Tibial nerve (tissue), 4 donors: Measurements from ENCODE around the gene RAB11FIP4. TPM values are rescaled to one million over a fixed set of nuclear protein-coding genes. Genes with fewer than 3 reads are reported as not detected.
A peak's percentile ranks its signal among the peaks of the same experiment; 100 is the strongest.

Source experiments
- DNase-seq, 2 donors: peaks; one replicate each; pipeline ENCODE4 v3.0.0-alpha.2; 2019; ENCODE audit warnings: low spot score in 2 of 2
- H3K27ac ChIP-seq, 4 donors: fragments of 200-600 bp; sonication (generic) in 3 of 4; one replicate each; pipeline ENCODE4 v1.5.1; 2017 to 2019; ENCODE audit warnings: mild to moderate bottlenecking in 1 of 4
- H3K27me3 ChIP-seq, 2 donors: fragments of 200-600 bp; sonication (generic) in 1 of 2; one replicate each; pipeline versions ENCODE4 v1.5.1 to v1.6.0; 2017 to 2019
- H3K36me3 ChIP-seq, 3 donors: fragments of 200-600 bp; sonication (generic); one replicate each; pipeline ENCODE4 v1.5.1; 2018 to 2019
- H3K4me1 ChIP-seq, 4 donors: fragments of 200-600 bp; sonication (generic) in 3 of 4; one replicate each; pipeline ENCODE4 v1.5.1; 2017 to 2019
- H3K4me3 ChIP-seq, 4 donors: fragments of 200-600 bp; sonication (generic) in 3 of 4; one replicate each; pipeline ENCODE4 v1.5.1; 2017 to 2019; ENCODE audit warnings: mild to moderate bottlenecking in 1 of 4, moderate library complexity in 1 of 4
- H3K9me3 ChIP-seq, 4 donors: fragments of 200-600 bp; sonication (generic) in 3 of 4; one replicate each; pipeline ENCODE4 v1.5.1; 2017 to 2019
- CTCF ChIP-seq, 5 experiments: fragments of 200-600 bp in 3 of 5; fragments of 450-650 bp in 2 of 5; sonication (generic) in 3 of 5; IDR thresholded peaks; one replicate each; pipeline ENCODE4 v1.5.1; 2016 to 2019; ENCODE audit warnings: antibody characterized with exemption in 5 of 5, mild to moderate bottlenecking in 3 of 5, moderate library complexity in 2 of 5
- EP300 ChIP-seq, 2 donors: sonication (generic); formaldehyde crosslinking; IDR thresholded peaks; one replicate each; pipeline ENCODE4 v1.6.1; 2017; ENCODE audit warnings: antibody characterized with exemption in 2 of 2, mild to moderate bottlenecking in 1 of 2
- POLR2A ChIP-seq, 2 donors: fragments of 450-650 bp; IDR thresholded peaks; one replicate each; pipeline ENCODE4 v1.6.1; 2017; ENCODE audit warnings: antibody characterized with exemption in 2 of 2, mild to moderate bottlenecking in 2 of 2, moderate library complexity in 2 of 2
- WGBS, 2 donors: methylation state at CpG; one replicate each; pipeline ENCODE4 v1.1.5; 2018; 5-methylcytosine and 5-hydroxymethylcytosine counted together
- total RNA-seq, 4 donors: library from RNA; depleted of rRNA; stranded (reverse); fragments of >200 nt; gene quantifications; one replicate each; pipeline ENCODE4 v1.1.0, GENCODE V29; 2016

The RAB11FIP4 gene
- total RNA-seq, 4 donors from 2014 or later = 2.7 to 6.9 (median 4.1) TPM

GRCh38 chr17:31388351-31388750 lies 3.1 kb upstream of the RAB11FIP4 start:
- Histone ChIP-seq H3K36me3 (no peaks in the 10 kb centered on the region), H3K4me1 (peaks cover 0 to 22% (median 11%) of the 10 kb centered on the region in 4 donors), H3K27me3 (peaks cover 0 to 32% of the 10 kb centered on the region in 2 donors), H3K27ac (no peak overlapping the region), H3K4me3 (no peak overlapping the region), H3K9me3 (no peaks in the 10 kb centered on the region)
- DNase-seq = no peak
- WGBS, 2 donors = 77 to 79% methylated on average over 2 of the region's 2 CpGs
- TF ChIP-seq POLR2A (IDR thresholded peaks at IDR 0.05) (no peak), CTCF (IDR thresholded peaks at IDR 0.05) (no peak), EP300 (IDR thresholded peaks at IDR 0.05) (no peak)

DNA sequence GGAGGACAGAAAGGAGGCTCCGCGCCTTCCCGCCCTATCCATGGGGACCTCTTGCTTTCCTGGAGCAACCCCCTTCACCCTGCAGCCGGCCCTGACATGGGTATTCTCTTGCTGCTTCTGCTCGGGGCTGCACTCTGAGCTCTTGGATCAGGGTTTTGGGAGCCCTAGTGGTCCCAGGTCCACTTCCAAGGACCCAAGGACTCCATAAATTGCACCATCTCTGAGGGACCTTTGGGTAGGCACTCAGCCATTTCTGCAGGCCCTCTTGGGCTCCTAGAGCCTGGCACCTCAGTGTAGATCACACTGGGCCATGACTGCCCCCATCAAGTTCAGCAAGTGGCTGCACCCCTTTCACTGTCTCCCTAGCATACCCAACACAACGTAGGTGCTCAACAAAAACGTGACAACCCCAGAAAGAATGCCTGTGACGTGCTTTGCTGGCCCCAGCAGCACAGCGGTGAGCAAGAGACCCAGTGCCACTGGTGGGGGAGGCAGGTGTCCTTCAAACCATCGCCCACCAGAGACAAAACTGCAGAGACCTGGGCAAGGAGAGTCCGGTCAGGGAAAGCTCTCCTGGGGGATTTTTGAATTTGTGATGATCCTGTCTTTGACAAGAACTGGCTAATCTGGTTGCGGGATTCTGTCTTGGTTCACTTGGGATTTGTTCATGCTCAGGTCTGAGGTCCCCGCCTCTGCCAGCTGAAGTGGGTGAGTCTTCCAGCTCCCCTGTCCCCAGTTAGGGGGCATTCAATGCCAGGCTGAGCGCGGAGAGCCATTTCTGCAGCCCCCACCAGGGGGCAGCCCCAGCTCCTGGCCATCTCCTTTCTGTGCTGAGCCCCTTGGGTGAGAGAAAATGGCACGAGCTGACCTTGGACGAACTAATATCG lies 2.5 kb upstream of the RAB11FIP4 start:
- no peak overlapping the region for H3K27ac ChIP-seq
- 52 to 57% methylated on average over 18 of the region's 18 CpGs for WGBS, 2 donors
- H3K9me3 ChIP-seq = no peaks in the 10 kb centered on the region
- TF ChIP-seq CTCF (IDR thresholded peaks at IDR 0.05) = peak; percentile 31 to 67 (median 61)
- TF ChIP-seq POLR2A (IDR thresholded peaks at IDR 0.05) = no peak
- TF ChIP-seq EP300 (IDR thresholded peaks at IDR 0.05) = no peak
- H3K36me3 ChIP-seq = no peaks in the 10 kb centered on the region
- no peak overlapping the region for H3K4me3 ChIP-seq
- H3K4me1 ChIP-seq = peaks cover 0 to 22% (median 11%) of the 10 kb centered on the region in 4 donors
- peaks cover 0 to 39% of the 10 kb centered on the region in 2 donors for H3K27me3 ChIP-seq
- DNase-seq = no peak

GRCh38 chr17:31389657-31390381 lies 1.7 kb upstream of the RAB11FIP4 start:
- Histone ChIP-seq H3K27ac (no peak overlapping the region), H3K27me3 (peaks cover 0 to 42% of the 10 kb centered on the region in 2 donors), H3K36me3 (no peaks in the 10 kb centered on the region), H3K4me3 (no peak overlapping the region), H3K9me3 (no peaks in the 10 kb centered on the region), H3K4me1 (peaks cover 0 to 22% (median 11%) of the 10 kb centered on the region in 4 donors)
- TF ChIP-seq CTCF (IDR thresholded peaks at IDR 0.05) = peak in 1 of 5 experiments; percentile 3
- TF ChIP-seq EP300 (IDR thresholded peaks at IDR 0.05) = no peak
- DNase-seq = no peak
- 70 to 73% methylated on average over 22 of the region's 22 CpGs for WGBS, 2 donors

- TF ChIP-seq POLR2A (IDR thresholded peaks at IDR 0.05) = no peak
- no peak for TF ChIP-seq CTCF (IDR thresholded peaks at IDR 0.05)
- TF ChIP-seq EP300 (IDR thresholded peaks at IDR 0.05) = no peak
- no peaks in the 10 kb centered on the region for H3K36me3 ChIP-seq
- no peak overlapping the region for H3K4me3 ChIP-seq
- DNase-seq = no peak
- peaks cover 0 to 42% of the 10 kb centered on the region in 2 donors for H3K27me3 ChIP-seq
- peaks cover 0 to 22% (median 11%) of the 10 kb centered on the region in 4 donors for H3K4me1 ChIP-seq
- 78 to 79% methylated on average over 8 of the region's 8 CpGs for WGBS, 2 donors
- no peak overlapping the region for H3K27ac ChIP-seq
- H3K9me3 ChIP-seq = no peaks in the 10 kb centered on the region
Measured at GRCh38 chr17:31390426-31390747, 1.1 kb upstream of the RAB11FIP4 start.
